K562 (cell line): ENCODE data around the gene ARL10. TPM values are rescaled to one million over a fixed set of nuclear protein-coding genes. Genes with fewer than 3 reads are reported as not detected.

Source experiments
- ATAC-seq: fragments of 200-7000 bp; cut with Tn5 transposase; 3 replicates; pipeline ENCODE4 v1.9.1; 2020; ENCODE audit warnings: moderate library complexity
- BruUV-seq: library from RNA; stranded (reverse); fragments of 400-500 nt; replicated peaks from 2 replicates; lab custom pipeline; 2021; lab: Mats Ljungman, UMichigan
- CTCF ChIA-PET: fragments of 300-600 bp; formaldehyde crosslinking; extraction: SDS; loops from one replicate; lab custom pipeline; 2021; ENCODE audit warnings: low intra/inter-chr PET ratio; lab: Yijun Ruan, JAX
- POLR2A ChIA-PET: fragments of 300-600, 350-650 bp; sonication (Branson Sonifier 250); formaldehyde crosslinking; extraction: SDS; loops from one replicate; lab custom pipeline; 2021; ENCODE audit warnings: antibody characterized with exemption, inconsistent platforms; lab: Yijun Ruan, JAX
- DNase-seq, 4 experiments: peaks; one replicate each; pipeline versions ENCODE4 v3.0.0 to v3.0.0-alpha.2; 2011 to 2018; ENCODE audit warnings: low spot score in 3 of 4, mixed read lengths in 3 of 4; ENCODE audit errors: extremely low read depth in 1 of 4
- FAIRE-seq: peaks from 2 replicates; lab custom pipeline; 2011; peaks lifted over from hg19 to GRCh38; lab: Jason Lieb, UNC
- H2AFZ ChIP-seq: 2 replicates; pipeline ENCODE4 v1.6.0; 2011; ENCODE audit warnings: low read depth, low read length, control low read depth, inconsistent platforms
- H3K27ac ChIP-seq: fragments of 200-600 bp; 3 replicates; pipeline ENCODE4 v1.8.0; 2011; ENCODE audit warnings: low read depth, mild to moderate bottlenecking, control low read depth, inconsistent platforms, low read length, moderate library complexity, mixed read lengths; ENCODE audit errors: extremely low read depth
- H3K27me3 ChIP-seq, 2 experiments: fragments of 300-600 bp in 1 of 2; 2 replicates in 1 of 2; 3 replicates in 1 of 2; pipeline versions ENCODE4 v1.6.0 to v1.8.0; 2011; ENCODE audit warnings: inconsistent platforms in 2 of 2, low read length in 2 of 2, mild to moderate bottlenecking in 1 of 2, mixed read lengths in 1 of 2, moderate library complexity in 1 of 2; ENCODE audit not compliant: control insufficient read depth in 2 of 2, insufficient read depth in 2 of 2
- H3K36me3 ChIP-seq: fragments of 300-600 bp; 3 replicates; pipeline ENCODE4 v1.8.0; 2011; ENCODE audit warnings: mild to moderate bottlenecking, low read length, inconsistent platforms; ENCODE audit not compliant: control insufficient read depth, insufficient read depth
- H3K4me1 ChIP-seq, 2 experiments: fragments of 200-600 bp in 1 of 2; replicated peaks in 1 of 2; 2 replicates in 1 of 2; 3 replicates in 1 of 2; pipeline versions ENCODE4 v1.5.1 to v1.8.0; 2011; ENCODE audit warnings: inconsistent platforms in 2 of 2, low read length in 2 of 2, mild to moderate bottlenecking in 1 of 2, mixed read lengths in 1 of 2, moderate library complexity in 1 of 2; ENCODE audit not compliant: control insufficient read depth in 2 of 2, insufficient read depth in 2 of 2
- H3K4me2 ChIP-seq: 2 replicates; pipeline ENCODE4 v1.6.1; 2011; ENCODE audit warnings: low read length, control low read depth, inconsistent platforms, mixed read lengths; ENCODE audit not compliant: insufficient read depth
- H3K4me3 ChIP-seq: fragments of 200-600 bp; sonication (generic), shearing (Covaris generic); 2 replicates; pipeline ENCODE4 v1.5.1; 2016; ENCODE audit warnings: control low read depth, inconsistent platforms
- H3K79me2 ChIP-seq: fragments of 200-600 bp; 3 replicates; pipeline ENCODE4 v1.8.0; 2011; ENCODE audit warnings: low read length, inconsistent platforms; ENCODE audit not compliant: control insufficient read depth, insufficient read depth
- H3K9ac ChIP-seq, 2 experiments: 2 replicates each; pipeline versions ENCODE4 v1.6.0 to v1.6.1; 2011; ENCODE audit warnings: low read depth in 2 of 2, low read length in 2 of 2, control low read depth in 1 of 2, inconsistent platforms in 1 of 2, mild to moderate bottlenecking in 1 of 2, mixed read lengths in 1 of 2; ENCODE audit not compliant: insufficient read depth in 1 of 2
- H3K9me1 ChIP-seq: one replicate; pipeline ENCODE4 v1.6.0; 2011; ENCODE audit warnings: inconsistent platforms, mild to moderate bottlenecking, low read length, moderate library complexity; ENCODE audit not compliant: control insufficient read depth, insufficient read depth
- H3K9me3 ChIP-seq: replicated peaks from 2 replicates; pipeline ENCODE4 v1.5.1; 2011; ENCODE audit warnings: low read depth, low read length, inconsistent platforms; ENCODE audit not compliant: control insufficient read depth, insufficient read depth
- H4K20me1 ChIP-seq: replicated peaks from 2 replicates; pipeline ENCODE4 v1.6.1; 2011; ENCODE audit warnings: low read length, inconsistent platforms, mixed read lengths; ENCODE audit not compliant: control insufficient read depth, insufficient read depth
- ESRRB ChIP-seq: fragments of 250-450 bp; sonication (Bioruptor Pico); IDR thresholded peaks from 2 replicates; pipeline ENCODE4 v1.5.0; 2020; ENCODE audit warnings: mild to moderate bottlenecking, moderate library complexity, borderline replicate concordance
- FOXP4 ChIP-seq: sonication (generic); formaldehyde crosslinking; IDR thresholded peaks from 2 replicates; pipeline ENCODE4 v1.8.0; 2022; ENCODE audit warnings: mild to moderate bottlenecking, missing genetic modification reagents, borderline replicate concordance
- MEIS2 ChIP-seq: fragments of 450-650 bp; IDR thresholded peaks from 2 replicates; pipeline ENCODE4 v1.6.1; 2014; ENCODE audit warnings: mild to moderate bottlenecking; ENCODE audit not compliant: partially characterized antibody
- PBX2 ChIP-seq, 2 experiments: IDR thresholded peaks in 1 of 2; conservative IDR thresholded peaks in 1 of 2; 2 replicates each; pipeline ENCODE4 v1.6.1; 2016; ENCODE audit warnings: low read depth in 2 of 2, mild to moderate bottlenecking in 1 of 2, missing compliant biosample characterization in 1 of 2, missing genetic modification characterization in 1 of 2, moderate library complexity in 1 of 2
- PKNOX1 ChIP-seq: fragments of 450-650 bp; IDR thresholded peaks from 2 replicates; pipeline ENCODE4 v1.6.1; 2016
- SMAD2 ChIP-seq: fragments of 150-350 bp; IDR thresholded peaks from 2 replicates; pipeline ENCODE4 v1.6.1; 2014; ENCODE audit warnings: low read depth, mild to moderate bottlenecking, low read length
- whole genome bisulfite sequencing: fragments of 100-300 bp; shearing (Covaris generic); methylation state at CpG from one replicate; pipeline ENCODE4 v1.1.6; 2016; ENCODE audit warnings: low coverage, mixed read lengths; ENCODE audit not compliant: insufficient coverage; ENCODE audit errors: missing lambda C conversion rate; 5-methylcytosine and 5-hydroxymethylcytosine counted together
- in situ Hi-C: fragments of 300-500 bp; cut with MboI; formaldehyde crosslinking; loops from 4 replicates; pipeline ENCODE4 v1.15.0; 2018; ENCODE audit warnings: inconsistent platforms, mixed read lengths
- intact Hi-C: fragments of 100-400 bp; cut with micrococcal nuclease; formaldehyde crosslinking; loops from 2 replicates; pipeline ENCODE4 v1.14.2; 2022
- polyA plus RNA-seq, 8 experiments: library from polyadenylated mRNA; depleted of rRNA in 4 of 8; stranded (reverse) in 5 of 8; unstranded in 3 of 8; fragments of >200 nt; fragmentation: Nextera tagmentation in 2 of 8; fragmentation: Illumina TruSeq in 1 of 8; extraction: Ambion mirVana in 2 of 8; extraction: Trizol in 1 of 8; gene quantifications; 2 replicates each; pipeline versions ENCODE4 v1.2.1 to v1.2.3, GENCODE V29; 2011 to 2014; ENCODE audit warnings: inconsistent platforms in 1 of 8, missing spikeins in 1 of 8
- total RNA-seq, 7 experiments: library from RNA; depleted of rRNA in 6 of 7; stranded (reverse); fragments of >200 nt in 6 of 7; fragmentation: Illumina TruSeq in 2 of 7; extraction: Trizol in 2 of 7; gene quantifications; 2 replicates each; pipeline versions ENCODE4 v1.2.1 to v1.2.3, GENCODE V29; 2011 to 2021; ENCODE audit warnings: low replicate concordance in 1 of 7

Gene ARL10
- total and polyA plus RNA-seq, 9 of the 15 experiments (the other 6 are each of a cell fraction or from before 2014, with no cell fraction given): under 0.01 to 0.40 (median 0.34) TPM; not detected in 3

- Histone ChIP-seq H3K4me1 (peaks cover 12 to 17% of the 10 kb centered on the region in 2 experiments; a peak in 4 of 5 replicates), H3K4me3 (no peak overlapping the region), H3K27me3 (no peaks in the 10 kb centered on the region), H3K9me1 (peaks cover 4% of the 10 kb centered on the region), H3K27ac (no peak overlapping the region), H2AFZ (no peak overlapping the region), H3K36me3 (peaks cover 20% of the 10 kb centered on the region; the same call in 2 of the 3 replicates)
- intact Hi-C loops (loop anchor here (10.0 kb wide), 1 partner anchor 72 kb away; no protein-coding TSS in a partner anchor), in situ Hi-C loops (no loop called here)
- ChIA-PET POLR2A (interaction anchor here (0.7 kb wide), 1 partner anchor 261 kb away, joined by 3 read pairs; no protein-coding TSS in a partner anchor), CTCF (no interaction called here)
- TF ChIP-seq PKNOX1 (peak; percentile 43; the same call in 1 of the 2 replicates), SMAD2 (no peak), FOXP4 (CRISPR knock-in tag) (no peak), MEIS2 (peak; percentile 63), PBX2 (CRISPR knock-in tag; IDR thresholded peaks at IDR 0.05; ENCODE audit: low read depth) (no peak), PBX2 (tag; conservative IDR thresholded peaks at IDR 0.05; ENCODE audit: low read depth) (peak; percentile 56), ESRRB (CRISPR knock-in tag) (no peak)
- TF ChIP-seq, all 486 proteins: peak for 3
- no peaks in the 10 kb centered on the region for H3K9me3 ChIP-seq
- H4K20me1 ChIP-seq: peaks cover 9% of the 10 kb centered on the region; the same call in 1 of the 2 replicates
- peak overlapping the region in 1 of 2 experiments; percentile 49; a peak in 1 of 4 replicates for H3K9ac ChIP-seq
- WGBS: 66% methylated on average over 10 of the region's 10 CpGs
- DNase-seq (peak in 1 of 4 experiments; percentile 4), ATAC-seq (no peak), FAIRE-seq (no peak)
- no peak overlapping the region for H3K4me2 ChIP-seq
- BruUV-seq: no TSS peak
- peaks cover 21% of the 10 kb centered on the region for H3K79me2 ChIP-seq
Observed at GRCh38 chr5:176412517-176413254, 47.4 kb downstream of the ARL10 start.
